ENCODE measurements around the gene CACNA1C.

The CACNA1C gene

DNA sequence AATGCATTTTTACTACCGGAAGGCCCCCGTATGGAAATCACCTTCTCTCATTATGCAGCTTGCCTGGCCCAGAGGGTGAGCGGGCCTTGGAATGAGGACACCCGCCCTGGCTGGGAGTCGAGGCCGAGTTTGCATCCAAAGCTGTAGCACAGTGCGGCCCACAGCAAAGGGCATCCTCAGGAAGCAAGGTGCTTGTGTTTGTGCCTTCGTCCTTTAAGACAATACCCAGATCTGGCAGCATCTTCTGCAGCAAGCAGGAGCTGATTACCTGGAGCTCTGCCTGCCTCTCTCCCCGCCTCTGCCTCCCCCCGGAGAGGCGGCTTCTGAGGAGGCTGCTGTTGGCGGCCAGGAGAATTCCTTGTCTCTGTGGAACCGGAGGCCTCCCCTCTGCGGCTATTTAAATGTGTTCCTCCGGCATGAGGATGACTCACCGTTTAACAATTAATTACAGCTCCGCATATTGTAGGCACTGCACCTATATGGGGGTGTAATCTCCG, 145.3 kb downstream of the CACNA1C start:
- no peak overlapping the region for H3K4me2 ChIP-seq (ENCODE audit: low read length)
- H3K9me3 ChIP-seq (replicated peaks; ENCODE audit: low read length), result no peaks in the 10 kb centered on the region
- H3K27me3 ChIP-seq (ENCODE audit: control insufficient read depth, insufficient read depth, low read length), result peaks cover 20% of the 10 kb centered on the region
- no peaks in the 10 kb centered on the region for H3K36me3 ChIP-seq (ENCODE audit: insufficient read depth, low read length)
- no peak overlapping the region for H3K4me3 ChIP-seq (ENCODE audit: low read length)
- peaks cover 4% of the 10 kb centered on the region for H3K4me1 ChIP-seq (ENCODE audit: control insufficient read depth, insufficient read depth, low read length)
- no peak overlapping the region for H3K9ac ChIP-seq (ENCODE audit: low read depth, low read length)

GRCh38 chr12:2198542-2198941, 145.8 kb downstream of the CACNA1C start:
- Histone ChIP-seq H3K27me3 (ENCODE audit: control insufficient read depth, insufficient read depth, low read length) (peaks cover 20% of the 10 kb centered on the region), H3K4me1 (ENCODE audit: control insufficient read depth, insufficient read depth, low read length) (peaks cover 4% of the 10 kb centered on the region), H3K9me3 (replicated peaks; ENCODE audit: low read length) (no peaks in the 10 kb centered on the region), H3K4me2 (ENCODE audit: low read length) (no peak overlapping the region), H3K9ac (ENCODE audit: low read depth, low read length) (no peak overlapping the region), H3K36me3 (ENCODE audit: insufficient read depth, low read length) (no peaks in the 10 kb centered on the region), H3K4me3 (ENCODE audit: low read length) (no peak overlapping the region)

DNA sequence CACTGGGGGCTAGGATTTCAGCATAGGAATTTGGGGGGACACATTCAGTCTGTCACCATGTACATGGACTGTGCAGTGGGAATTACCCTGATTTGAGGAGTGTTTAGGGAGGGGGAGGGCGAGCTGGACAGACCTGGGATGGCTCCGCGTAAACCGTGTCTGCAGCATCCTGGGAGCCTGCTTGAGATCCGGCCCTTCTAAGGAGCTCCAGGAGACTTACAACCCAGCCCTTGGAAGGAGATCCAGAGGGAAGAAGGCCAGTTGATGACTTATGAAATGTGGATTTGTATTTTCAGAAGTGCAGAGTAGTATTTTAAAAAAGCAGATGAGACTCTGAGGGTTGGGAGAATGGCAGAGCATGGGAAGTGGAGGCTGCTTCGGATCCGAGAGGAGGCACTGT, 153.2 kb downstream of the CACNA1C start:
- peaks cover 38% of the 10 kb centered on the region for H3K27me3 ChIP-seq (ENCODE audit: control insufficient read depth, insufficient read depth, low read length)
- H3K4me2 ChIP-seq (ENCODE audit: low read length), result no peak overlapping the region
- H3K9me3 ChIP-seq (replicated peaks; ENCODE audit: low read length), result no peaks in the 10 kb centered on the region

GRCh38 chr12:2208837-2209635, 156.2 kb downstream of the CACNA1C start:
- Histone ChIP-seq H3K27me3 (ENCODE audit: control insufficient read depth, insufficient read depth, low read length) (peaks cover 50% of the 10 kb centered on the region), H3K9me3 (replicated peaks; ENCODE audit: low read length) (no peaks in the 10 kb centered on the region), H3K4me1 (ENCODE audit: control insufficient read depth, insufficient read depth, low read length) (no peaks in the 10 kb centered on the region), H3K4me2 (ENCODE audit: low read length) (no peak overlapping the region), H3K36me3 (ENCODE audit: insufficient read depth, low read length) (no peaks in the 10 kb centered on the region), H3K4me3 (ENCODE audit: low read length) (no peak overlapping the region), H3K9ac (ENCODE audit: low read depth, low read length) (no peak overlapping the region)

More for the DNA sequence above, 153.2 kb downstream of the CACNA1C start:
- no peaks in the 10 kb centered on the region for H3K4me1 ChIP-seq (ENCODE audit: control insufficient read depth, insufficient read depth, low read length)
- no peak overlapping the region for H3K4me3 ChIP-seq (ENCODE audit: low read length)
- H3K9ac ChIP-seq (ENCODE audit: low read depth, low read length), result no peak overlapping the region
- no peaks in the 10 kb centered on the region for H3K36me3 ChIP-seq (ENCODE audit: insufficient read depth, low read length)

- H3K9me3 ChIP-seq (replicated peaks; ENCODE audit: low read length), result no peaks in the 10 kb centered on the region
- no peak overlapping the region for H3K4me3 ChIP-seq (ENCODE audit: low read length)
- H3K4me2 ChIP-seq (ENCODE audit: low read length), result no peak overlapping the region
- H3K4me1 ChIP-seq (ENCODE audit: control insufficient read depth, insufficient read depth, low read length), result no peaks in the 10 kb centered on the region
- H3K9ac ChIP-seq (ENCODE audit: low read depth, low read length), result no peak overlapping the region
- H3K27me3 ChIP-seq (ENCODE audit: control insufficient read depth, insufficient read depth, low read length), result peaks cover 49% of the 10 kb centered on the region
- H3K36me3 ChIP-seq (ENCODE audit: insufficient read depth, low read length), result no peaks in the 10 kb centered on the region
Observed at GRCh38 chr12:2211119-2211518, 158.3 kb downstream of the CACNA1C start.

- H3K4me1 ChIP-seq (ENCODE audit: control insufficient read depth, insufficient read depth, low read length), result no peaks in the 10 kb centered on the region
- H3K9me3 ChIP-seq (replicated peaks; ENCODE audit: low read length), result no peaks in the 10 kb centered on the region
- no peak overlapping the region for H3K9ac ChIP-seq (ENCODE audit: low read depth, low read length)
- H3K4me2 ChIP-seq (ENCODE audit: low read length), result no peak overlapping the region
- no peak overlapping the region for H3K4me3 ChIP-seq (ENCODE audit: low read length)
- H3K27me3 ChIP-seq (ENCODE audit: control insufficient read depth, insufficient read depth, low read length), result peaks cover 43% of the 10 kb centered on the region
- H3K36me3 ChIP-seq (ENCODE audit: insufficient read depth, low read length), result no peaks in the 10 kb centered on the region
Observed at GRCh38 chr12:2212537-2212936, 159.8 kb downstream of the CACNA1C start.

- H3K4me3 ChIP-seq (ENCODE audit: low read length), result no peak overlapping the region
- H3K9ac ChIP-seq (ENCODE audit: low read depth, low read length), result no peak overlapping the region
- no peaks in the 10 kb centered on the region for H3K4me1 ChIP-seq (ENCODE audit: control insufficient read depth, insufficient read depth, low read length)
- no peaks in the 10 kb centered on the region for H3K36me3 ChIP-seq (ENCODE audit: insufficient read depth, low read length)
- no peaks in the 10 kb centered on the region for H3K9me3 ChIP-seq (replicated peaks; ENCODE audit: low read length)
- no peak overlapping the region for H3K4me2 ChIP-seq (ENCODE audit: low read length)
- H3K27me3 ChIP-seq (ENCODE audit: control insufficient read depth, insufficient read depth, low read length), result peaks cover 44% of the 10 kb centered on the region
Observed at GRCh38 chr12:2212971-2213869, 160.4 kb downstream of the CACNA1C start.

DNA sequence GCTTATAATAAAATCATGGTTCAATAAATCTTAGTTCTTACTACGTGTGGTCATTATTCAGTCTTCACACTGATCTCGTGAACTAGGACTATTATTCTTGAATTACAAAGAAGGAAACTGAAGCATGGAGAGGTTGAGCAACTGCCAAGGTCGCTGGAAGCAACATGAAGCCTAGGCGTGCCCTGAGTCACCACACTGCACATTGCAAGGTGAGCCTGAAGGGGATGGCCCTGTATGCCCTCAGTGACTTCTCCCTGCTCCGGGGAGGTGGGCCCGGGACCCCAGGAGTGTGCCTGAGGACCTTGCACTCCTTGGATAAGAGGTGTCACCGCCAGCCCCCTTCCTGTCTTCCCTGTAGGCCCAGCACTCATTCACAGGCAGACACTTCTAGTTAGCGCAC, 161.6 kb downstream of the CACNA1C start:
- no peak overlapping the region for H3K4me3 ChIP-seq (ENCODE audit: low read length)
- H3K9me3 ChIP-seq (replicated peaks; ENCODE audit: low read length), result no peaks in the 10 kb centered on the region
- no peak overlapping the region for H3K4me2 ChIP-seq (ENCODE audit: low read length)
- H3K9ac ChIP-seq (ENCODE audit: low read depth, low read length), result no peak overlapping the region
- no peaks in the 10 kb centered on the region for H3K36me3 ChIP-seq (ENCODE audit: insufficient read depth, low read length)
- no peaks in the 10 kb centered on the region for H3K4me1 ChIP-seq (ENCODE audit: control insufficient read depth, insufficient read depth, low read length)
- H3K27me3 ChIP-seq (ENCODE audit: control insufficient read depth, insufficient read depth, low read length), result peaks cover 51% of the 10 kb centered on the region

DNA sequence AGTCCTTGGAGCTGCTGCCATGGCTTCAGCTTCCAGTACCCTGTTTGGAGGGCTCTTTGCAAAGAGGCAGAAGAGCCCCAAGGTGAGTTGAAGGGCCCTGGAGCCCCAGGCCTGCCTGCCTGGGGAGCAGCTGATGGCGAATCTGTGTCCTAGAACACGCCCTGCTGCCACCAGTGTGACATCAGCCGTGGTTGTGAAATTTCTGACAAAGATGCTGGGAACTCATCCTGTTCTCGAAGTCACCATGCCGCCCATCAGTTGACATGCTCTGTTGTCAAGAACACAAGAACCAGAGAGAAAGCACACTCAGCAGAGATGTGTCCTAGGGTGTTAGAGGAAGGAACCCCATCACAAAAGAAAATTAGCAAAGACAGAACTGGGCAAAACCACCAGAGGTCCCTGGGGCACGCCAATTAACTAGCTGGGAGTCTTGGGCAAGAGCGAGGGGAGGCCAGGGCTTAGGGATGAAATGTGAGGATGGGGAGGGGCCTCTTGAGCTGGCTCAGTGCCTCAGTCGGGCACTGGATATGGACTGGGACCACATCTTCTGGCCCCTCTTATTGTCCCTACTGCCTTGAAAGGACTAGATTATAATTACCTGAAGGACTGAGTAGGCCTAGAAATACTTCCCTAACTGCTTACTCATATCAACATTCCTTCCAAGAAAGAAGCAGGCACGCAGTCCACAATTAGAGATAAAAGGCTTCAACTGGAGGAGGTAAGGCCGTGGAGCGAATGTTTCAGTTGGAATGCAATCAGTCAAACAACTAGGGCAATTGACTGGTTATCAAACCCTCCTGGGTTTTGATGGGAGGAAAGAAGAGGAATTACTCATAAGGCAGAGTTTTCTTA, 163.1 kb downstream of the CACNA1C start:
- no peak overlapping the region for H3K4me2 ChIP-seq (ENCODE audit: low read length)
- no peaks in the 10 kb centered on the region for H3K4me1 ChIP-seq (ENCODE audit: control insufficient read depth, insufficient read depth, low read length)
- H3K36me3 ChIP-seq (ENCODE audit: insufficient read depth, low read length), result no peaks in the 10 kb centered on the region
- H3K9ac ChIP-seq (ENCODE audit: low read depth, low read length), result no peak overlapping the region
- peaks cover 49% of the 10 kb centered on the region for H3K27me3 ChIP-seq (ENCODE audit: control insufficient read depth, insufficient read depth, low read length)
- no peak overlapping the region for H3K4me3 ChIP-seq (ENCODE audit: low read length)
- no peaks in the 10 kb centered on the region for H3K9me3 ChIP-seq (replicated peaks; ENCODE audit: low read length)

GRCh38 chr12:2218706-2219105, 165.9 kb downstream of the CACNA1C start:
- Histone ChIP-seq H3K4me1 (ENCODE audit: control insufficient read depth, insufficient read depth, low read length) (no peaks in the 10 kb centered on the region), H3K27me3 (ENCODE audit: control insufficient read depth, insufficient read depth, low read length) (peaks cover 34% of the 10 kb centered on the region), H3K36me3 (ENCODE audit: insufficient read depth, low read length) (no peaks in the 10 kb centered on the region), H3K9ac (ENCODE audit: low read depth, low read length) (no peak overlapping the region), H3K4me3 (ENCODE audit: low read length) (no peak overlapping the region), H3K4me2 (ENCODE audit: low read length) (no peak overlapping the region), H3K9me3 (replicated peaks; ENCODE audit: low read length) (no peaks in the 10 kb centered on the region)

All from skeletal muscle satellite cell (primary cell).